Tibial artery (tissue), 4 donors: Measurements from ENCODE around the gene KRCC1.
"Not testable (repeated sequence)": the region's sequence is repeated elsewhere in the genome, so short reads cannot be mapped to it uniquely, and the experiment has no call there.

Experiments
- DNase-seq, 2 donors: peaks; one replicate each; pipeline ENCODE4 v3.0.0-alpha.2; 2019
- H3K27ac ChIP-seq, 2 donors: fragments of 200-600 bp; sonication (generic) in 1 of 2; 1 replicate in 1 of 2; 2 replicates in 1 of 2; pipeline ENCODE4 v1.5.1; 2018 to 2019; ENCODE audit warnings: mild to moderate bottlenecking in 1 of 2
- H3K27me3 ChIP-seq, 2 donors: fragments of 200-600 bp; sonication (generic) in 1 of 2; one replicate each; pipeline versions ENCODE4 v1.5.1 to v1.6.0; 2016 to 2019
- H3K36me3 ChIP-seq, 3 donors: fragments of 200-600 bp; sonication (generic) in 2 of 3; one replicate each; pipeline ENCODE4 v1.5.1; 2016 to 2019; ENCODE audit warnings: mild to moderate bottlenecking in 2 of 3
- H3K4me1 ChIP-seq, 4 donors: fragments of 200-600 bp; sonication (generic) in 2 of 4; 1 replicate in 3 of 4; 2 replicates in 1 of 4; pipeline ENCODE4 v1.5.1; 2016 to 2019
- H3K4me3 ChIP-seq, 2 donors: fragments of 200-600 bp; sonication (generic) in 1 of 2; 1 replicate in 1 of 2; 2 replicates in 1 of 2; pipeline ENCODE4 v1.5.1; 2018 to 2019; ENCODE audit warnings: mild to moderate bottlenecking in 2 of 2
- H3K9me3 ChIP-seq, 3 donors: fragments of 200-600 bp; sonication (generic) in 1 of 3; one replicate each; pipeline ENCODE4 v1.5.1; 2016 to 2019
- intact Hi-C: fragments of 100-400 bp; cut with DNase I; formaldehyde crosslinking; loops from one replicate; pipeline ENCODE4 v1.15.0; 2023; ENCODE audit warnings: low total_unique reads
- TF ChIP-seq, protein P1 (sequence below), 2 experiments: fragments of 200-600 bp in 1 of 2; fragments of 450-650 bp in 1 of 2; IDR thresholded peaks; one replicate each; pipeline ENCODE4 v1.5.1; 2017 to 2019; ENCODE audit warnings: antibody characterized with exemption in 2 of 2, mild to moderate bottlenecking in 1 of 2, moderate library complexity in 1 of 2

KRCC1 gene

DNA sequence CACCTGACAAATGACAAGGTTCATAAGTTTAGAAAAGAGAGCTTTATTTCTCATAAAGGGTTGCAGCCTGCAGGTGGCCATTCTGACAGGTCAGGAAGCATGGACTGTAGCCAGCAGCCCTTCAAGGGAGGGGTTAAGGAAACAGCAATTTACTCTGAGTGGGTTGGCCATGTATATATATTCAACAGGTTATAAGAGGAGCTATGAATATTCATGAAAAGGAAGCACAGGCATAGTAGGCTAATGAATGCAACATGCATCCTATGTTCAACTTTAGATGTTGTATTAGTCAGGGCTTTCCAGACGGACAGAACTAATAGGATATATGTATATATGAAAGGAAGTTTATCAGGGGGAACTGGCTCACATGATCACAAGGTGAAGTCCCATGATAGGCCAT is 59.8 kb downstream of the KRCC1 start:
- Histone ChIP-seq H3K36me3 (no peaks in the 10 kb centered on the region), H3K9me3 (no peaks in the 10 kb centered on the region), H3K4me3 (no peak overlapping the region), H3K27ac (no peak overlapping the region), H3K27me3 (no peaks in the 10 kb centered on the region), H3K4me1 (no peaks in the 10 kb centered on the region)
- no peak for DNase-seq
- TF ChIP-seq, protein P1, sequence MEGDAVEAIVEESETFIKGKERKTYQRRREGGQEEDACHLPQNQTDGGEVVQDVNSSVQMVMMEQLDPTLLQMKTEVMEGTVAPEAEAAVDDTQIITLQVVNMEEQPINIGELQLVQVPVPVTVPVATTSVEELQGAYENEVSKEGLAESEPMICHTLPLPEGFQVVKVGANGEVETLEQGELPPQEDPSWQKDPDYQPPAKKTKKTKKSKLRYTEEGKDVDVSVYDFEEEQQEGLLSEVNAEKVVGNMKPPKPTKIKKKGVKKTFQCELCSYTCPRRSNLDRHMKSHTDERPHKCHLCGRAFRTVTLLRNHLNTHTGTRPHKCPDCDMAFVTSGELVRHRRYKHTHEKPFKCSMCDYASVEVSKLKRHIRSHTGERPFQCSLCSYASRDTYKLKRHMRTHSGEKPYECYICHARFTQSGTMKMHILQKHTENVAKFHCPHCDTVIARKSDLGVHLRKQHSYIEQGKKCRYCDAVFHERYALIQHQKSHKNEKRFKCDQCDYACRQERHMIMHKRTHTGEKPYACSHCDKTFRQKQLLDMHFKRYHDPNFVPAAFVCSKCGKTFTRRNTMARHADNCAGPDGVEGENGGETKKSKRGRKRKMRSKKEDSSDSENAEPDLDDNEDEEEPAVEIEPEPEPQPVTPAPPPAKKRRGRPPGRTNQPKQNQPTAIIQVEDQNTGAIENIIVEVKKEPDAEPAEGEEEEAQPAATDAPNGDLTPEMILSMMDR (IDR thresholded peaks at IDR 0.05) = no peak
- intact Hi-C loops = no loop called here

DNA sequence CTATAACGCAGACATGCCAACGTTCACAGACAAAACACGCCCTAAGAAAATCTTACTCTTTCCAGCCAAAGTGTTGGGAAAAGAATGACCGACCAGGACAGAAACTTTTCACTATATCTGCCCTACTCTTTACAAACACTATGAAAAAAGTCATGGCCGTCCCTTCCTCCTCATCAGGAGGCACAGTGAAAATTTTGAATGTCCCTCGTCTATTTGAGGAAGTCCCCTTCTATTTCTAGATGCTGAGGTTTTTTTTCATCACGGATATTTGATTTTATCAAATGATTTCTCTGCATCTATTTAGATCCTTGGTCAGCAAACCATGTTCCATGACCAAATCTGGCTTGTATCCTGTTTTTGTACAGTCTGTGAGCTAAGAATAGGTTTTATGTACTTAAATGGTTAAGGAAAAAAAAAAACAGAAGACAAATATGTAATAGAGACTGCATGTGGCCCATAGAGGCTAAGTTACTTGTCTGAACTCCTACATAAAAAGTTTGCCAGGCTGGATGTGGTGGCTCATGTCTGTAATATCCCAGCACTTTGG is 61.2 kb downstream of the KRCC1 start:
- H3K27me3 ChIP-seq, DNase-seq, H3K36me3 ChIP-seq, H3K27ac ChIP-seq, H3K4me3 ChIP-seq, H3K9me3 ChIP-seq, H3K4me1 ChIP-seq, intact Hi-C loops: not testable (repeated sequence)

DNA sequence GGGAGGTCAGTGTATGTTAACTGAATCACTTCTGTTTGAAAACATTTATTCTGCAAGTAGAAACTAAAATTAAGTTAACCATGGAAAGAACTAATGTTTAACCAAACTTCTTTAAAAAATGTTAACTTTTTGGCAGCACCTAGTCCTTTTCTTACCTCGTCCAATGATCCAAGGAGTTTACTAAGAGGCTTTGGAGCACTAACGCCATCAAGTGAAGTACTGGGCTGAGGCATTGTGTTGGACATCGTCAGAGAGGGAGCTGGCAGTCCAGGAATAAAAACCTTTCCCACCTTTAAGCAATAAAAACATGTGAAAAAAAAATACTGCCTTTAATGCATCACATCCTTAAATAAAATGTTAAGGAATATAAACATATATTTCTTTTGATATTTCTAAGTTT is 63.0 kb downstream of the KRCC1 start:
- DNase-seq, H3K27me3 ChIP-seq, H3K4me3 ChIP-seq, H3K36me3 ChIP-seq, H3K4me1 ChIP-seq, H3K9me3 ChIP-seq, intact Hi-C loops, H3K27ac ChIP-seq: not testable (repeated sequence)

DNA sequence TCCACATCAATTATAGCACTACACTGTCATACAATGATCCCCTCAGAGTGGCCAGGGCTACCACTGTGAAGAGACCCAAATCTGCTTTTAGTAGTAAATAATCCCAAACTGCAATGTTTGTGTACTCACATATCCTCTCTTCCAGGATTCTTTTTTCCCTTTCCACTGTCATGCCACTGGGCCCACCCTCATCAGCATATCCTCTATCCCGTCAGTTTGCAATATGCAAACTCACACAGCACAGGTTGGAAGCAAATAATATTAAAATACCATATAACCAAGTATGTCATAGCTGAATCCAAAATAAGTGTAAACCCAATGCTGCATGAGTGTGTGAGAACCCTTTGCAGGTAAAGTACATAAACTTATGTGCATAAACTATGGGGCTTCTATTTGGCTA is 68.1 kb downstream of the KRCC1 start:
- H3K36me3 ChIP-seq, H3K27ac ChIP-seq, H3K9me3 ChIP-seq, DNase-seq, intact Hi-C loops, H3K27me3 ChIP-seq, H3K4me1 ChIP-seq, H3K4me3 ChIP-seq: not testable (repeated sequence)

DNA sequence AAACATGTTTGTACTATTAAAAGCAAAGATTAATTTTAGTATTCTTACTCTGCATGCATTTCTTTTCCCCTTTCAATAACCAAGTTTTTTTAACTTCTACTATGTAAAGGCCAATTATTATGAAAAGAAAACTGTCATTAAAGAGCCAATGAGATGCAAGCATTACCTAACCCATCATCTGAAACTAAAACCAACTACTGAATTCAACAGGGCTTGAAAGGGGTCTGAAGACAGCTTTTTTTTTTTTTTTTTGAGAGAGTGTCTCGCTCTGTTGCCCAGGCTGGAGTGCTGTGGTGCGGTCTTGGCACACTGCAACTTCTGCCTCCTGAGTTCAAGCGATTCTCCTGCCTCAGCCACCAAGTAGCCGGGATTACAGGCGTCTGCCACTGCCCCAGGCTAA is 69.7 kb downstream of the KRCC1 start:
- H3K9me3 ChIP-seq, H3K27me3 ChIP-seq, DNase-seq, intact Hi-C loops, H3K27ac ChIP-seq, H3K4me3 ChIP-seq, H3K4me1 ChIP-seq, H3K36me3 ChIP-seq: not testable (repeated sequence)

DNA sequence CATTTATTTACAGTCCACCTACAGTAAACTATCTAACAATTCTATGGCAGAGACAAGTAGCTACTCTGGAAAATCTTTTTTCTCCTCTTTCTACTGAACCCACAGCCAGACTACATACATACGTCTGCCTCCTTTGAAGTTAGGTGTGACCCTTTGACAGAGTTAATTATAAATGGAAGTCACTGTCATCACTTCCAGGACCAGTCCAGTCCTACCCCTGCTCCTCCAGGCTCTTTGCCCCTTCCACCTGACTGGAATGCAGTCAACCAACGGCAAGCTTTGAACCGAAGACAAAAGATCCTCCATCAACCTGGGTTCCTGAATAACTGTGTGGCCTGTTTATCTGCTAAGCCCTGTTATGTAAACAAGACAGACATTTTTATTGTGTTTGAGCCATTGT is 74.4 kb downstream of the KRCC1 start:
- H3K36me3 ChIP-seq, H3K27ac ChIP-seq, H3K4me3 ChIP-seq, intact Hi-C loops, H3K9me3 ChIP-seq, H3K4me1 ChIP-seq, DNase-seq, H3K27me3 ChIP-seq: not testable (repeated sequence)
